GM12878 (cell line): ENCODE data around the gene VIP.

Source experiments
- FOS ChIP-seq: IDR thresholded peaks from 3 replicates; pipeline ENCODE4 v1.6.1; 2011; ENCODE audit warnings: borderline replicate concordance; ENCODE audit not compliant: insufficient read length; ENCODE audit errors: extremely low read depth
- HDAC2 ChIP-seq: fragments of 200-600 bp; sonication (generic); IDR thresholded peaks from 2 replicates; pipeline ENCODE4 v1.6.1; 2017
- HDAC6 ChIP-seq: fragments of 200-600 bp; sonication (generic); IDR thresholded peaks from one replicate; pipeline ENCODE4 v1.8.0; 2017; ENCODE audit warnings: antibody characterized with exemption; ENCODE audit not compliant: unreplicated experiment
- JUND ChIP-seq: IDR thresholded peaks from 2 replicates; pipeline ENCODE4 v1.6.1; 2012; ENCODE audit warnings: low read depth, mild to moderate bottlenecking, low read length, improper control_type of control experiment, moderate library complexity
- POLR2AphosphoS5 ChIP-seq: IDR thresholded peaks from 2 replicates; pipeline ENCODE4 v1.6.1; 2011; ENCODE audit warnings: mild to moderate bottlenecking, low read length, inconsistent platforms
- RELA ChIP-seq: fragments of 450-650 bp; IDR thresholded peaks from 2 replicates; pipeline ENCODE4 v1.8.0; 2014; ENCODE audit warnings: borderline replicate concordance; ENCODE audit not compliant: partially characterized antibody
- TAF1 ChIP-seq: IDR thresholded peaks from 2 replicates; pipeline ENCODE4 v1.6.1; 2011; ENCODE audit warnings: mild to moderate bottlenecking, low read depth, low read length, borderline replicate concordance
- TF ChIP-seq, protein P1 (sequence below), 3 experiments: IDR thresholded peaks in 2 of 3; conservative IDR thresholded peaks in 1 of 3; 2 replicates each; pipeline ENCODE4 v1.5.1; 2011; ENCODE audit warnings: low read depth in 3 of 3, low read length in 3 of 3, mild to moderate bottlenecking in 3 of 3, control low read depth in 2 of 3, moderate library complexity in 2 of 3, inconsistent platforms in 1 of 3, mixed read lengths in 1 of 3; ENCODE audit not compliant: control insufficient read depth in 2 of 3, insufficient read depth in 1 of 3; ENCODE audit errors: extremely low read depth in 1 of 3

DNA sequence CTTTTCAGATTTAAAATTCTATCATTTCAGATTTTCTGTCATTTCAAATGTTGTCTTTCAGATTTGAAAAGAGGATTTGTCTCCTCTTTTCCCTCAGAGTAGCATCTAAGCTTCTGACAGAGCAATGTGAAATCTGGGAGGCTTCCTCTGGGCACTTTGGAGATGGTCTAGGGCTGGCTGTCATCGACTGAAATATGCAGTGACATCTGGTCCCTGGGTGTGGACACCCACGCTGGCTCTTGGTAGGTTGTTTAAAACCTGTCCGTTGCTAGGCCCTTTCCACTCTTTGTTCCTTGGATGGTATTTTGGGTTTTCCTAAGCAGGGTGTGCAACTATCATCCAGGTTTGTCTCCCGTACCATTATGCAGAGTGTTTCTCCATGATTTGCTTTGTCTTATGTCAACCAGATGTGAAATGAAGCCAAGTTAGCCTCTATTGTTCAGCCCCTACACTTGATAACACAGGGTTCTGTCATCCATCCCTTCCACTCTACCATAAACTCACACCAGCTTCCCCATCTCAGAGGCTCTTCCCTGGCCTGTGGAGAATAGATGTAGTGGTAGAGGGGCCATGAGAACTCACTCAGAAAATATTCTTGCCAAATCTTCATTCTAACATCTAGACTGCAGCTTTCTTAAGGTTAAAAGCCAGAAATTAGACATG is 5.0 kb upstream of the VIP start:
- TF ChIP-seq HDAC6 (no peak), POLR2AphosphoS5 (no peak), TAF1 (no peak), RELA (no peak), JUND (no peak), HDAC2 (no peak), FOS (no peak)
- TF ChIP-seq, protein P1, sequence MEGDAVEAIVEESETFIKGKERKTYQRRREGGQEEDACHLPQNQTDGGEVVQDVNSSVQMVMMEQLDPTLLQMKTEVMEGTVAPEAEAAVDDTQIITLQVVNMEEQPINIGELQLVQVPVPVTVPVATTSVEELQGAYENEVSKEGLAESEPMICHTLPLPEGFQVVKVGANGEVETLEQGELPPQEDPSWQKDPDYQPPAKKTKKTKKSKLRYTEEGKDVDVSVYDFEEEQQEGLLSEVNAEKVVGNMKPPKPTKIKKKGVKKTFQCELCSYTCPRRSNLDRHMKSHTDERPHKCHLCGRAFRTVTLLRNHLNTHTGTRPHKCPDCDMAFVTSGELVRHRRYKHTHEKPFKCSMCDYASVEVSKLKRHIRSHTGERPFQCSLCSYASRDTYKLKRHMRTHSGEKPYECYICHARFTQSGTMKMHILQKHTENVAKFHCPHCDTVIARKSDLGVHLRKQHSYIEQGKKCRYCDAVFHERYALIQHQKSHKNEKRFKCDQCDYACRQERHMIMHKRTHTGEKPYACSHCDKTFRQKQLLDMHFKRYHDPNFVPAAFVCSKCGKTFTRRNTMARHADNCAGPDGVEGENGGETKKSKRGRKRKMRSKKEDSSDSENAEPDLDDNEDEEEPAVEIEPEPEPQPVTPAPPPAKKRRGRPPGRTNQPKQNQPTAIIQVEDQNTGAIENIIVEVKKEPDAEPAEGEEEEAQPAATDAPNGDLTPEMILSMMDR (IDR thresholded peaks at IDR 0.05 in 2 of 3, conservative IDR thresholded peaks at IDR 0.05 in 1 of 3; ENCODE audit: control insufficient read depth in 2 of 3, extremely low read depth in 1 of 3, insufficient read depth in 1 of 3, low read depth in 3 of 3, low read length in 3 of 3), result no peak
